ENCODE results near the gene PRKN.

The PRKN gene

GRCh38 chr6:162379757-162380409 lies 347.7 kb downstream of the PRKN start:
- TF ChIP-seq CTCF (IDR thresholded peaks at IDR 0.05; ENCODE audit: low read depth, low read length) = no peak
- TF ChIP-seq EZH2phosphoT487 (IDR thresholded peaks at IDR 0.05; ENCODE audit: low read depth) = no peak
- Histone ChIP-seq H3K27me3 (ENCODE audit: low read depth, low read length) (no peaks in the 10 kb centered on the region), H3K36me3 (replicated peaks; ENCODE audit: low read depth, low read length) (no peaks in the 10 kb centered on the region), H3K27ac (ENCODE audit: low read length) (no peak overlapping the region), H3K4me3 (ENCODE audit: low read length) (no peak overlapping the region), H2AFZ (ENCODE audit: low read depth, low read length) (no peak overlapping the region), H3K79me2 (ENCODE audit: low read length) (no peaks in the 10 kb centered on the region), H3K9me3 (ENCODE audit: insufficient read depth, low read length) (no peaks in the 10 kb centered on the region), H3K4me2 (ENCODE audit: low read length) (no peak overlapping the region), H3K9ac (ENCODE audit: low read length) (no peak overlapping the region), H4K20me1 (ENCODE audit: insufficient read depth, low read length) (no peaks in the 10 kb centered on the region), H3K4me1 (ENCODE audit: low read length) (no peaks in the 10 kb centered on the region)

GRCh38 chr6:162377735-162378134 lies 349.8 kb downstream of the PRKN start:
- Histone ChIP-seq H3K27ac (ENCODE audit: low read length) (no peak overlapping the region), H4K20me1 (ENCODE audit: insufficient read depth, low read length) (no peaks in the 10 kb centered on the region), H3K4me2 (ENCODE audit: low read length) (no peak overlapping the region), H3K27me3 (ENCODE audit: low read depth, low read length) (no peaks in the 10 kb centered on the region), H3K4me1 (ENCODE audit: low read length) (no peaks in the 10 kb centered on the region), H3K9me3 (ENCODE audit: insufficient read depth, low read length) (no peaks in the 10 kb centered on the region), H3K36me3 (replicated peaks; ENCODE audit: low read depth, low read length) (no peaks in the 10 kb centered on the region), H3K9ac (ENCODE audit: low read length) (no peak overlapping the region), H3K4me3 (ENCODE audit: low read length) (no peak overlapping the region), H3K79me2 (ENCODE audit: low read length) (no peaks in the 10 kb centered on the region), H2AFZ (ENCODE audit: low read depth, low read length) (no peak overlapping the region)
- no peak for TF ChIP-seq CTCF (IDR thresholded peaks at IDR 0.05; ENCODE audit: low read depth, low read length)
- TF ChIP-seq EZH2phosphoT487 (IDR thresholded peaks at IDR 0.05; ENCODE audit: low read depth) = no peak

GRCh38 chr6:162373868-162374267 lies 353.7 kb downstream of the PRKN start:
- H3K4me2 ChIP-seq (ENCODE audit: low read length) = no peak overlapping the region
- no peak overlapping the region for H3K27ac ChIP-seq (ENCODE audit: low read length)
- H2AFZ ChIP-seq (ENCODE audit: low read depth, low read length) = no peak overlapping the region
- H3K4me1 ChIP-seq (ENCODE audit: low read length) = no peaks in the 10 kb centered on the region
- H3K79me2 ChIP-seq (ENCODE audit: low read length) = no peaks in the 10 kb centered on the region
- no peaks in the 10 kb centered on the region for H3K27me3 ChIP-seq (ENCODE audit: low read depth, low read length)
- H4K20me1 ChIP-seq (ENCODE audit: insufficient read depth, low read length) = no peaks in the 10 kb centered on the region
- no peak overlapping the region for H3K4me3 ChIP-seq (ENCODE audit: low read length)
- TF ChIP-seq EZH2phosphoT487 (IDR thresholded peaks at IDR 0.05; ENCODE audit: low read depth) (no peak), CTCF (IDR thresholded peaks at IDR 0.05; ENCODE audit: low read depth, low read length) (no peak)
- no peak overlapping the region for H3K9ac ChIP-seq (ENCODE audit: low read length)
- H3K36me3 ChIP-seq (replicated peaks; ENCODE audit: low read depth, low read length) = no peaks in the 10 kb centered on the region
- H3K9me3 ChIP-seq (ENCODE audit: insufficient read depth, low read length) = no peaks in the 10 kb centered on the region

GRCh38 chr6:162373192-162373591 lies 354.4 kb downstream of the PRKN start:
- Histone ChIP-seq H3K27me3 (ENCODE audit: low read depth, low read length) (no peaks in the 10 kb centered on the region), H3K9me3 (ENCODE audit: insufficient read depth, low read length) (no peaks in the 10 kb centered on the region), H3K27ac (ENCODE audit: low read length) (no peak overlapping the region), H3K4me1 (ENCODE audit: low read length) (no peaks in the 10 kb centered on the region), H3K4me3 (ENCODE audit: low read length) (no peak overlapping the region), H3K9ac (ENCODE audit: low read length) (no peak overlapping the region), H3K79me2 (ENCODE audit: low read length) (no peaks in the 10 kb centered on the region), H3K4me2 (ENCODE audit: low read length) (no peak overlapping the region), H4K20me1 (ENCODE audit: insufficient read depth, low read length) (no peaks in the 10 kb centered on the region), H2AFZ (ENCODE audit: low read depth, low read length) (no peak overlapping the region), H3K36me3 (replicated peaks; ENCODE audit: low read depth, low read length) (no peaks in the 10 kb centered on the region)
- TF ChIP-seq EZH2phosphoT487 (IDR thresholded peaks at IDR 0.05; ENCODE audit: low read depth) (no peak), CTCF (IDR thresholded peaks at IDR 0.05; ENCODE audit: low read depth, low read length) (no peak)

All from OCI-LY3 (cell line).